HFF-Myc (cell line): ENCODE measurements around the gene IRF3.

Experiments
- DNase-seq: peaks from one replicate; pipeline ENCODE4 v3.0.0-alpha.2; 2011; ENCODE audit warnings: low read depth; ENCODE audit errors: extremely low read depth
- H3K4me3 ChIP-seq: replicated peaks from 2 replicates; pipeline ENCODE4 v1.5.1; 2011; ENCODE audit warnings: low read depth, mild to moderate bottlenecking, control low read depth, low read length
- TF ChIP-seq, protein P1 (sequence below): IDR thresholded peaks from 2 replicates; pipeline ENCODE4 v1.5.1; 2012; ENCODE audit warnings: mild to moderate bottlenecking, low read depth, low read length, control low read depth; ENCODE audit errors: missing control alignments

Gene IRF3

DNA sequence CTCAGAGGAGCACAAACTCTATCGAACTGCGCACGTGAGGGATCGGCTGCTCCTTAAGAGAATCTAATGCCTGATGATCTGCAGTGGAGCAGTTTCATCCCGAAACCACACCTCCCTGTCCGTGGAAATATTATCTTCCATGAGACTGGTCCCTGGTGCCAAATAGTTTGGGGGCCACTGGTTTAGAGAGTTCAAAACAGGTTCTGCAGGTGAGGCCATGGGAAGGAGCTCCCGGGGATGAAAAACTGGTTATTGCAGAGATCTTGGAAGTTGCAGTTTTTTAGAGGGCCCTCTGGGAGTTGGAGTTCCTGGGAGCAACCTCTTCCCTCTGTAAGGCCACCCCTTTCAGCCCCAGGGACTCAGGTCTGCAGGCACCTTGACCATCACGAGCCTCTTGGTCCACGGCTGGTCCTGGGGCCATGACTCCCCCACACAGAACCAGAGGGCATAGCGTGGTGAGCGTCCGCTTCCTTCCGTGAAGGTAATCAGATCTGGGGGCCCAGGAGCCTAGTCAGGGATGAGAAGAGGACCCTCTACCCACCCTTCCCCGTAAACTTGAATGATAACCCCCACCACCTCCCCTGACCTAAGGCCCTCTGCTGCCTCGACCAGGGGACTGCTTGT, 5.2 kb downstream of the IRF3 start:
- DNase-seq: no peak
- TF ChIP-seq, protein P1, sequence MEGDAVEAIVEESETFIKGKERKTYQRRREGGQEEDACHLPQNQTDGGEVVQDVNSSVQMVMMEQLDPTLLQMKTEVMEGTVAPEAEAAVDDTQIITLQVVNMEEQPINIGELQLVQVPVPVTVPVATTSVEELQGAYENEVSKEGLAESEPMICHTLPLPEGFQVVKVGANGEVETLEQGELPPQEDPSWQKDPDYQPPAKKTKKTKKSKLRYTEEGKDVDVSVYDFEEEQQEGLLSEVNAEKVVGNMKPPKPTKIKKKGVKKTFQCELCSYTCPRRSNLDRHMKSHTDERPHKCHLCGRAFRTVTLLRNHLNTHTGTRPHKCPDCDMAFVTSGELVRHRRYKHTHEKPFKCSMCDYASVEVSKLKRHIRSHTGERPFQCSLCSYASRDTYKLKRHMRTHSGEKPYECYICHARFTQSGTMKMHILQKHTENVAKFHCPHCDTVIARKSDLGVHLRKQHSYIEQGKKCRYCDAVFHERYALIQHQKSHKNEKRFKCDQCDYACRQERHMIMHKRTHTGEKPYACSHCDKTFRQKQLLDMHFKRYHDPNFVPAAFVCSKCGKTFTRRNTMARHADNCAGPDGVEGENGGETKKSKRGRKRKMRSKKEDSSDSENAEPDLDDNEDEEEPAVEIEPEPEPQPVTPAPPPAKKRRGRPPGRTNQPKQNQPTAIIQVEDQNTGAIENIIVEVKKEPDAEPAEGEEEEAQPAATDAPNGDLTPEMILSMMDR: no peak
- no peak overlapping the region for H3K4me3 ChIP-seq

DNA sequence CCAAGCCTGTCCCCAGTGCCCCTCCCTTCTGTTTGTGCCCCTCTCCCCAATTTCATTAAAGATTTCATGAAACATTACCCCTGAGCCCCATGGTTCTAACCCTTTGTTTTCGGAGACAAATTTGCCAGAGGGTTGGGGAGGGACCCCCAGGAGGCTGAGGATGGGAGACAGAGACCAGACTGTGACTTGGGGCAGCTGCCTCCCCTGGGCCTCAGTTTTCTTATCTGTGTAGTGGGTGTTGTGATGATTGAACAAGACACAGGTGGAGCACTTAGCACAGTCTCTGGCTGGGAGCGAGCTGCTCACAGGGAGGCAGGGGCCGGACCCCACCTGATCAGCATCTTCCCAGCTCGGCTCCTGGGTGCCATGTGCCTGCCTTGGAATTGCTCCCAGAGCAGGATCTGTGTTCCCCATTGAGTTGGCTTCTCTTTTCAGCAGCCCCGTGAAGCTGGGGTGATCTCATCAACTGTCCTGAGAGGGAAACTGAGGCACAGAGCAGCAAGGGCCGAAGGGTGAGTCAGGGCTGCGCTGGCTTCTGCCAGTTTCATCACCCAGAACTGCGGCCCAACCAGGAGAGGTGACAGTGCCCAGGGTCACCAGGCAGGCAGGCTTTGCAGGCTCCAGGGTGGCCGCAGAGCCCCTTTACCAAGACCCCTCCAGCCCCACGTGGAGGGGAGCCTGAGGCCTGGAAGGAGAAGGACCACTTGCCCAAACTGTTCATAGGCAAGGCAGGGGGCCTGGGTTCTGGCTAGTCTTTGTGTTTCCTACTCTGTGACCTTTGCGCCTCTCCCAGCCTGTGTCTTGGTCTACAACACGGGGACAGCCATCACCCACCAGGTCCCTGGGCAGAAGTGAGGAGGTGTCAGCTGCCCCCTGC, 6.9 kb downstream of the IRF3 start:
- TF ChIP-seq, protein P1: no peak
- DNase-seq: no peak
- H3K4me3 ChIP-seq: no peak overlapping the region

DNA sequence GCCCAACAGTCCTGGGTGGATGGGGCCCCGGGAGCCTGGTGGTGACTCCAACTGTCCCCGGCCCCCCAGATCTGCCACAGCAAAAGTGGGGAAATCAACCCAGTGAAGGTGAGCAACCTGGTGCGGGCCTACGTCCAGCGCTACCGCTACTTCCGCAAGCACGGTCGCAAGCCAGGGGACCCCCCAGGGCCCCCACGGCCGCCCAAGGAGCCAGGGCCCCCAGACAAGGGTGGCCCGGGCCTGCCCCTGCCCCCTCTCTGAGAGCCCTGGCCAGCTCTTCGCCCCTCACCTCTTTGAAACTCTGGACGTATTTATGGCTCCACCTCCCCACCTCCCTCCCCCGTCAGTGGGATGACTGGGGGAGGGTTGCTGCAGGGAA, 7.5 kb downstream of the IRF3 start:
- no peak overlapping the region for H3K4me3 ChIP-seq
- TF ChIP-seq, protein P1: no peak
- DNase-seq: no peak

DNA sequence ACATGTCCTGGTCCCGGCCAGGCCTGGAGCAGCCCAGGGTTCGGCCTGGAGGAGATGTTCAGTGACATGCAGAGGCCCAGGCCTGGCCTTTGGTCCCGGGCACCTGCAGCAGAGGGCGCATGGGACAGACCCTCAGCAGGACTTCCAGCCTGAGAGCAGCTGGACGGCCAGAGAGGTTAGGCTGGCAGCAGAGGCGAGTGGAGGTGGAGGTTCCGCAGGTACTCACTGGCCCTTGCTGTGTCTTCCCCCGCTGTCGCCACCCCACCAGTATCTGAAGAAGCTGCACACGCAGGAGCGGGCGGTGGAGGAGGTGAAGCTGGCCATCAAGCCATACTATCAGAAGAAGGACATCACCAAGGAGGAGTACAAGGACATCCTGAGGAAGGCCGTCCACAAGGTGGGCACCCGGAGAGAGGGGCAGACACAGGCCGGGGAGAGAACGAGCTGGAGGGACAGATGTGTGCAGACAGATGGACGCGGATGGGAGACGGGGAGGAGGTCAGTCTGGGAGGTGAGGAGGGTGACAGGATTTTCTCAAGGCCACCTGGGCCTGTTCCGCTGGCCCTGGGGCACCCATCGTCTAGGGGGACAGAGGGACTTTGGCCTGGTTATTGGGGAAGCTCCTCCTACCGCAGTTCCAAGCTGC, 8.0 kb downstream of the IRF3 start:
- TF ChIP-seq, protein P1: no peak
- H3K4me3 ChIP-seq: no peak overlapping the region
- no peak for DNase-seq

DNA sequence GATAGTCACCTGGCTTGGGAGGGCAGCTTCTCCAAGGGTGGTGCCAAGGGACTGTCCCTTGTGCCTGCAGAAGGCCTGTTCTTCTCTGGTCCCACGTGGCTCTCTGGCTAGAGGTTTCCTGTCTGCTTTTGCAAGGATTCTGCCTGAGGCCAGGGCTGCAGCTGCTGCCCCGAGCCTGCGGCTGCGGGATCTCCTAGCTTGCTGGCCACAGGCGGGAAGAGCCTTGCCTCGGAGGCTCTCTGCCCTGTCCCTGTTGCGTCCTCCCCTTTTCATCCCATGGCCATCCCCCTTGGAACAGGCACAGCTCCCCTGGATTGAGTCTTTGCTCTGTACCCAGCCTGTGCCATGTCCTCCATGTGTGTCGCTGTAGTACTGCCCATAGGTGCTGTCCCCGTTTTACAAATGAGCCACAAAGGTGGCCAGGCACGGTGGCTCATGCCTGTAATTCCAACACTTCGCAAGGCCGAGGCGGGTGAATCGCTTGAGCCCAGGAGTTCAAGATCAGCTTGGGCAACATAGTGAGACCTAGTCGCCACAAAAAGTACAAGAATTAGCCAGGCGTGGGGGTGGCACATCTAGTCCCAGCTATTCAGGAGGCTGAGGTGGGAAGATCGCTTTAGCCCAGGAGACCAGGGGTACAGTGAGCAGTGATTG, 9.1 kb downstream of the IRF3 start:
- TF ChIP-seq, protein P1: no peak
- no peak for DNase-seq
- no peak overlapping the region for H3K4me3 ChIP-seq

DNA sequence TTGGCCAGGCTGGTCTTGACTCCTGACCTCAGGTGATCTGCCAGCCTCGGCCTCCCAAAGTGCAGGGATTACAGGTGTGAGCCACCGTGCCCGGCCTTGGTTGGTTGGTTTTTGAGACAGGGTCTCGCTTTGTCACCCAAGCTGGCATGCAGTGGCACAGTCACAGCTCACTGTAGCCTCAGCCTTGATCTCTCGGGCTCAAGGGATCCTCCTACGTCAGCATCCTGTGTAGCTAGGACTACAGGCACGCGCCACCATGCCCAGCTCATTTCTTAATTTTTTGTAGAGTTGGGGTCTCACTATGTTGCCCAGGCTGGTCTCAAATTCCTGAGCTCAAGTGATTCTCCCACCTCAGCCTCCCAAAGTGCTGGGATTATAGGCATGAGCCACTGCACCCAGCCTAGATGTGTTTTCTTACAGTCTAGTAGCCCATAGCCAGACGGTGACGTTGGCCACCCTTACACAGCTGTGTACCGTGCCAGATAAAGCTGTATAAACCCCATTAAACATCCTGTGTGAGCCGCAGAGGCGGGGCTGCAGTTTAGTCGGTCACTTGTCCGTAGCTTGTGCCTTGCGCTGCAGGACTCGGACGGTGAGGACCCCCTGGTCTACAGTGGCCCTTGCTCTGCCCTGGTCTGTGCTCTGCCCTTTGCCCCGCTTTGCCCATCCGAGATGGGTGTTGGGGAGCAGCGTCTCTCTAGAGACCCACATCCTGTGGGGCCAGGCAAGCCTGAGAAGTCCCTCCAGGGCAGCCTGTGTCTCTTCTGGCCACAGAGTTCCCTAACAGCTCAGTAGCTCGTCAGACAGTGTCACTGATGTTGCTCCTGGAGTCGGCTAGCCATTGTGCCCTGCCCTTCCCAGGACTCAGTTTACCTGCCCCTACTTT, 9.8 kb downstream of the IRF3 start:
- TF ChIP-seq, protein P1: no peak
- no peak overlapping the region for H3K4me3 ChIP-seq
- DNase-seq: no peak
